ENCODE measurements around the gene MMS22L.
A peak's percentile ranks its signal among the peaks of the same experiment; 100 is the strongest.

MMS22L gene, protein sequence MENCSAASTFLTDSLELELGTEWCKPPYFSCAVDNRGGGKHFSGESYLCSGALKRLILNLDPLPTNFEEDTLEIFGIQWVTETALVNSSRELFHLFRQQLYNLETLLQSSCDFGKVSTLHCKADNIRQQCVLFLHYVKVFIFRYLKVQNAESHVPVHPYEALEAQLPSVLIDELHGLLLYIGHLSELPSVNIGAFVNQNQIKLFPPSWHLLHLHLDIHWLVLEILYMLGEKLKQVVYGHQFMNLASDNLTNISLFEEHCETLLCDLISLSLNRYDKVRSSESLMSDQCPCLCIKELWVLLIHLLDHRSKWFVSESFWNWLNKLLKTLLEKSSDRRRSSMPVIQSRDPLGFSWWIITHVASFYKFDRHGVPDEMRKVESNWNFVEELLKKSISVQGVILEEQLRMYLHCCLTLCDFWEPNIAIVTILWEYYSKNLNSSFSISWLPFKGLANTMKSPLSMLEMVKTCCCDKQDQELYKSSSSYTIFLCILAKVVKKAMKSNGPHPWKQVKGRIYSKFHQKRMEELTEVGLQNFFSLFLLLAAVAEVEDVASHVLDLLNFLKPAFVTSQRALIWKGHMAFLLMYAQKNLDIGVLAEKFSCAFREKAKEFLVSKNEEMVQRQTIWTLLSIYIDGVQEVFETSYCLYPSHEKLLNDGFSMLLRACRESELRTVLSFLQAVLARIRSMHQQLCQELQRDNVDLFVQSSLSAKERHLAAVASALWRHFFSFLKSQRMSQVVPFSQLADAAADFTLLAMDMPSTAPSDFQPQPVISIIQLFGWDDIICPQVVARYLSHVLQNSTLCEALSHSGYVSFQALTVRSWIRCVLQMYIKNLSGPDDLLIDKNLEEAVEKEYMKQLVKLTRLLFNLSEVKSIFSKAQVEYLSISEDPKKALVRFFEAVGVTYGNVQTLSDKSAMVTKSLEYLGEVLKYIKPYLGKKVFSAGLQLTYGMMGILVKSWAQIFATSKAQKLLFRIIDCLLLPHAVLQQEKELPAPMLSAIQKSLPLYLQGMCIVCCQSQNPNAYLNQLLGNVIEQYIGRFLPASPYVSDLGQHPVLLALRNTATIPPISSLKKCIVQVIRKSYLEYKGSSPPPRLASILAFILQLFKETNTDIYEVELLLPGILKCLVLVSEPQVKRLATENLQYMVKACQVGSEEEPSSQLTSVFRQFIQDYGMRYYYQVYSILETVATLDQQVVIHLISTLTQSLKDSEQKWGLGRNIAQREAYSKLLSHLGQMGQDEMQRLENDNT

DNA sequence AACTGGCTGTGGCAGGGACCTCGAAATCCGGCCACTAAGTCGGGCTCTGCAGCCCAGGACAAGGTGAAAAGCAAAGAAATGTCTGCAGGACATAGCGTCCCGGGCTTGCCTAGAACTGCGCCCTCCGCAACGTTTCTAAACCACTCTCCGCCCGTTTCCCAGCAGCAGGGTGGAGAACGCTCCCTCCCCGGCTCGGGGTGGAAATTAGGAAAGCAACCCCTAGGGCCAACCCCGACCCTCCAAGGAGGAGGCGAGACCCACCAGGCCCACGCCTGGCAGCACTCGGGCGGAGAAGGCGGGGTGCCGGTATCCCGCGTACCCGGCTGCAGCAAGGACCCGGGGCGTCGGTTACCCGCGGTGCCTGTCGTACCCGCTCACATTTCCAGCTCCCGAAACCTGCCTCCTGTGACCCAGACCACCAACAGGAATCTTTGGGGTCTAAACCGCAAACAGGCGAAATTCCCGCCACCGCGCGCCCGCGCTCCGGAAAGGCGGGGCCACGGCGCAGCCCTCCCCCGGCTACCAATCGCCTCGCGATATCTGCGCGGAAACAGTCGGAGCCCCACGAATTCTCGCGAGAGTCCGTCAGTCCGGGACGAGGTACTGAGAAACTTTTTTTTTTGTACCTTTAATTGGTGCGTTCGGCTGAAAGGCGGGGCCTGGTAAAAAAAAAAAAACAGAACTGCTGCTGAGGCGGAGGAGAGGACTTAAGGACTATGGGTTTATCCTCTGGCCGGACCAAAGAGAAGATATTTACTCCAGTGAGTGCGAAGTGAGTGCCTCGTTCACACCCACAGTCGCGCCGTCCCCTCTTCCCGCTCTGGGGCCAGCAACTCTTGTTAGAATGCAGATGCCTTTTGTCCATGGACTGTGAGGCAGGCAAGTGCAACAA is at the start of gene MMS22L:
MMS22L (minus strand) TSS at position 491 of the 892 bp plus-strand sequence. CDS start 739 bp downstream, outside the sequence.
- DNase-seq: peak; percentile 96

DNA sequence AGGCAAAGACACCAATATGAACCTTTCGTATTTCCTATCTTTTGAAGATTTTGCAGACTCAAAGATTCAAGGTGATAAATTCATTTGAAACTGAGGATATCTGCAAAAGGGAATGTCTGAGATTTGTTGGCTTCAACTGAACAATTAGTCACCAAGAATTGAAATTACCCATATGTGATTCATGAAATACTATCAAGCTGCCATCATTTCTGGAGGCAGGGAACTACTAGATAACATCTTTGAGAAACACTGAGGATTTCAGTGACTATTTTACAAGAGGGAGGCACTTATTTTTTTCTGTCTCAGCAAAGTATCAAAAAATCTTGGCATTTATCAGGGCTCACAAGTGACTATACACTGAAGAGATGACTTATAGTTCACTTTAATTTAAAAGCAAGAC is 39.8 kb upstream of the MMS22L start:
- no peak for DNase-seq

DNA sequence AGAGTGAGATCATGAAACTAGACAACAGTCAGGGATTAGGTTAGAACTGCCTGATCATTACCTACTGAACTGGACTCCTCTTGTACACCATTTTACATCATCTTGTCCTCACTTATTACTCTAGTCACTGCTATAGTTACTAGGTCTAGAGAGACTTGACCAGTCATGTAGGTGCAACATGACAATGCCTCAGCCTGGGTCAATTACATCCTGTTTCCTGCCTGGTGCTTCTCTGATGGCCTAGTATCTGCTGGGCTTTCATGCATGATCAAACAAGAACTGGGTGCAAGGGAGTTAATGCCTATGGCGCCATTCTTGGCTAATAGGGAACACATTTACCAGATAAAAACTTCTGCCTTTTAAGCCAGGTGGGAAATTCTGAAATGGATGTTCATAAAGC is 39.2 kb upstream of the MMS22L start:
- DNase-seq: no peak

DNA sequence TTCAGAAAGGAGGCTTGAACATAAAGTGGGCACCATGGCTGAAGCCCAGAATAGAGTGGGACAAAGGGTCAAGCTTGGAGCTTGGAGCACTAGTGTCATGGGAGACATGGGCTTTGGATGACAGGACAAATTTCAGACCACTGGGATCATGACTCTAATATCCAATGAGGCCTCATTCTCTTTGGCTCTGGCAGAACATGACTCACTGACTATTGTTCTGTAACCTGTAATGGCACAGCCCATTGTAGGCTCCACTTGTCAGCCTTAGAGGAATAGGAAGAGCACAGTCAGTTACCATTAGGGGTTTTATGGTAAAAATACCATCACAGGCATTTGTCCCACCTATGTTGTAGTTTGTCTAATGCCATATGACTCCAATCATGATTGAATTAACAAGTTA is 34.0 kb upstream of the MMS22L start:
- no peak for DNase-seq

DNA sequence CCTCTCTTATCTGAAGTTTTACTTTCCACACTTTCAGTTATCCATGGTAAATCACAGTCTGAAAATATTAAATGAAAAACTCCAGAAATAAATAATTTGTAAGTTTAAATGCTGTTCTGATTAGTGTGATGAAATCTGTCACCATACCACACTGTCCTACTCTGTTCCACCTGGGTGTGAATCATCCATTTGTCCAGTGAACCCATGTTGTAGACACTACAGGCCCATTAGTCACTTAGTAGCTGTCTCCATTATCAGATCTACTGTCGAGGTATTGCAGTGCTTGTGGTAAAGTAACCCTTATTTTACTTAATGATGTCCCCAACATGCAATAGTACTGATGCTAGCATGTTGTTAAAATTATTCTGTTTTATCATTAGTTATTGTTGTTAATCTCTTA is 29.2 kb upstream of the MMS22L start:
- DNase-seq: no peak

DNA sequence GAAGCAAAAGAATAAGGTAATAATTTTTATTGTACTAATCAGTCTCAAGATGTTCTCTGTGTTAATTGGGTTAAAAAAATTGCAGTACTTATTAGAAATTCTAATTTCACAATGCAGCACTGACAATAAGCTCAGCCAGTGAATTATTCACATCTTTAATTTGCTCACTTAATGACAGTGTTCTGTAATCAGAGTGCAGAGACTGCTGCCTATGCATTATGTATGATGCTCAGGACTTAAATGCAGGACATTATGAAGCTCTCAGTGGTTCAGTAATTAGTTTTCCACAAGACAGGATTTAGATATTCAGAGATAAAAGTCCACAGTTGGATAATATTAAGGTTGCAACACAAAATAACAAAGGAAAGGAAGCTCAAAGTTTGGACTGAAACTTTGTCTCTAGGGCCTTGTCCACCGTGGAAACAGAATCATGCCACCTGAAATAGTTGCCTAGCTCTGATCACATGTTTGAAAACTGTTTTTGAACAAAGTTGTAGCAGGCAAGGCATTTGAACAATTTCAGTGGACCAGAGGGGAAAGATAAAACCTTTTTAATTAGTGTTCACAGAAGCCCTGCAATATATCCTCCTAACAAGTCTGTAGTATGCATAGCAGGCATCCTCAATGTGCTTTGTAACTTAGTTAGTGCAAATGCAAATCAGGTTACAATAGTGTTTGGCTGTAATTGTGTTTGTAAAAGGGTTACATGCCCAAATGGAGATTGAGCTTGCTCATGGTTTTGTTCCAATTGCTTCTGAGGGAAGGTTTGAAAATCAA is 23.7 kb upstream of the MMS22L start:
- DNase-seq: no peak

DNA sequence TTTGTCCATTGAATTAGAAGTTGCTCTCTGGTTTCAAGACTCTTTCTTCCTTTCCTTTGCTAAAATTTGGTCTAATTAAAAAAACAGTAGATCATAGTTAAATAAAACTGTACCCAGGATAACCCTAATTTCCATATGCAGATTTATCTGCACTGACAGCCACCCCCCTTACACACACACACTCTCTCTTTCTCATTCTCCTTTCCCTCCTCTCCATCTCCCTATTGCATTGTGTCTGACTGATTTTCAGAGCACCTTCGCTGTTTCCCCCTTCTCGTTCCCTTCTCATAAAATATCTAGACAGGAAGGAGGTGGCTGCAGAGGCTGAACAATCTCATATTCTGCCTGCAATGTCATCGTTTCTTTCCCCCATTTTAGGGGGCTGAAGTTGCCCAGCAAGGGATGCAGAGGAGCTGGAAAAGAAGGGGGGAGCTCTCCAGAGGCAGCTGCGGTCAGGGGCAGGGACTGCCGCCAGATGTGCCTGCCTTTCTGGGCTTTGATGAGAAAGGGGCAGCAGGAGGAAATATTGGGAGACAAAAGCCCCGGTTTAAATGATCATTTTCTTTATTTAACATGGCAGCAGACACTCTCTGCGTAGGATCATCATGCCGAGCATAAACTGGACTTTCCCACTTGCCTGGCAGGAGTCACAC is 22.5 kb upstream of the MMS22L start:
- no peak for DNase-seq

DNA sequence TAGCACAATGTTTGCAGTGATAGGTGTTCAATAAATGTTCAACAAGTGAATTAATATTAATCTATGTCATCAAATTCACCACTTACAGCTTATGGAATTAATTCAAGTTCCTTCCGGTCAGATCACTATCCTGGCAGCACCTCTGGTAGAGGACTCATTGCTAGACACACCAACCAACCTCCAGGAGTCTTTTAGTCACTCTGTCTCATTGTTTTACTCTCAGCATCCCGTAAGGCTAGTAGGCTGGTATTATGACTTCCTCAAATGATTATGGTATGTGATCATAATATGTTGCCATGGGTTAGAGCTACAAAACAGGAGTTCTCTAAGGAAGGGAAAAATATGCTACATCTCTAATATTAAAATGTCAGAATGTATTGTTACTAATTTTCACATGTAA is 21.7 kb upstream of the MMS22L start:
- no peak for DNase-seq

DNA sequence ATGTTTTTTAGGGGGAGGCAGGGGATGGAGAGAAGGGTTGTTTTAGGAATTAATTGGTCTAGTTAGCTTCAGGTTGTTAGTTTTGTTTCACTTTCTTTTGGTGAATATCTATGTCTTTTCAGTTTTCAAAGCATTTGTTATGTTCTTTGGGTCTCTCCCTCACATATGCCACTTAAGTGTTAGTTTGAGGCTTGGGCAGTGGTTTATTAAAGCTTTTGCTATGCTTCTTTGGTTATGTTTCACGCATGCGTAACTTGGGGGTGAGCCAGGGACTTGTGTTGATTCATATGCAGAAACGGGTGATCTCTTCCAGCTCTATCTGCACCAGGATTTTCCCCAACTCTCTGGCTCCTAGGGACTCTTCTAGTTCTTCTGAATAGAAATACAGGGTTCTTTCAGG is 11.4 kb upstream of the MMS22L start:
- no peak for DNase-seq

DNA sequence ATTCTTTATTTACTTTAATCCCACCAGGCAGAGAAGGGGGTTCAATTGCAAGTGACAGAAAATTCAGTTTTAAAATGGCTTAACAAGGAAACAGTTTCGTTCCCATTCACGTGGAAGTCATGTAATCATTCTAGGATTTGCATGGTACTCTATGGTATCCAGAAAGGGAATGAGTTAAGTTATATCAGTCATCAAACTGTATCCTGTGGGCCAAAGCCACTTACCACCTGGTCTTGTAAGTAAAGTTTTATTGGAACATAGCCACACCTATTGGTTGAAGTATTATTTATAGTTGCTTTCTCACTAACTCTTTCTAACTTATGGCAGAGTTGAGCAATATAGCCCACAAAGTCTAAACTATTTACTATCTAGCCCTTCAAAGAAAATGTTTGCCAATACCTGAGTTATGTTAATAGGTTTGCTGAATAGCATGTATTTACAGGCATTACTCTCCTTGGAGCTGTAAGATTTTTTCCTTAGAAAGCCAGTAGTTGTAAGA is 10.2 kb upstream of the MMS22L start:
- no peak for DNase-seq

DNA sequence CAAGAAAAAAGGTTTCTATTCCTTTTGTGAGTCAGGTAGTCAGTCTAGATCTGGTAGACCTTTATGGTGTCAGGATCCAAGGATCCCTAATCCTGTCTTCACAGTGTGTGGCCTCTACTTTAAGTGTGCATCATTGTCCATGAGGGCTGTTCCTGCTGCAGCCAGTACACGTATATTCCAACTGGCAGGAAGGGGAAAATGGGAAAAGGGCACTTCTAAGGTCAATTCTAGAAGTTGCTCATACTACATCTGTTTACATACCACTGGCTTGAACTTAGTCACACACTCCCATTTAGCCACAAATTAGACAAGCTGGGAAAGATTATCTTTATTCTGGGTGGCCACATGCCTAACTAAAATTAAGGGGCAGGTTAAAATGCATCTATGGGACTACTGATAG is 9.7 kb upstream of the MMS22L start:
- DNase-seq: no peak

DNA sequence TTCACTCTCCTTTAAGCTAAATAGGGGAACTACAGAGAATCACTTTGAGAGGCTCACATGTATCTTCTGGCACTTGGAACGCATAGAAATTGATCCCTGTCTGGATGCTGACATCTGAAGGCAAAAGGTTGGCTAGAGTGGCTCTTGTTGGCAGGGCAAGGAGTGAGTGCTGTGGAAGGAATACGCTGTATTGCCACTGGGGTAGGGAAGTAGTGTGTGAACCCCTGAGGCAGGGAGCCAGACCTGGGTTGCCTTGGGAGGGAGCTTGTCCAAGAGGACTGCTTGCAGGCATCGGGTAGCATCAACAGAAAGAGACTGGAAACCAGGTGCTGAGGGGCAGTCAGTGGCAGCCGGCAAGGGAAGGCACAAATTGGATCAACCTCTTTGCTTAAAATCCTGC is 8.9 kb upstream of the MMS22L start:
- DNase-seq: no peak

DNA sequence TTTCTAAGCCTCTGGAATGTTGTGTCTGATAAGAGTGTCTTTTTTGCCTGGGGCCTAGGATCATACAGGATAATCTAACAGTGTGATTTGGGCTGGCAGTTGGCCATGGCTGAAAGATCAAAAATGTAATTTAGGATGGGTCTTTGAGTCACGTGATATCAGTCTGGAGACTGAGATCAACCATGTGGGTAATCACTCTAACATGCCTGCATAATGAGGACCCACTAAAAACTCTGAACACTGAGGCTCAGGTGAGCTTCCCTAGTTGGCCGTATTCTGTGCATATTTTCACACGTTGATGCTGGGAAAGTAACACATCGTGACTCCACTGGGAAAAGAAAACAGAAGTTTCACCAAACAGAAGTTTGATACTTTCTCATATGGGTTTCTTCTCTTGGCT is 6.3 kb upstream of the MMS22L start:
- DNase-seq: no peak

DNA sequence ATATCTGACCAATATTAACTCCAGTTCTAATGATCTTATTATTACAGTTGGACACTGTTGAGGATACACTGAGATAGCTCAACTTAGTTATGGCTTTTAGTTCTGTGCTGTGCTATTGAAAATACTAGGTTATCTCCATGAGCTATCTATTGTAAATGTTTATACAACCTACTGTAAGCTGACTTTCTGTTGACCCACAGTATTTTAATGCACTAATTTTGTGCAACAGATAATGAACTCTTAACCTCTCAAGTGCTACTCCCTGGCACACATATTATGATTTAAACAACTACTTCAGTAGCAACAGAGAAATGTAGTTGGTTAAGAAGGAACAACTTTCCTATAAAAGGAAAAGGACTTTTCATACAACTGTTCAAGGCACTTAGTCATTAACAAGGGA is 5.2 kb upstream of the MMS22L start:
- DNase-seq: no peak

DNA sequence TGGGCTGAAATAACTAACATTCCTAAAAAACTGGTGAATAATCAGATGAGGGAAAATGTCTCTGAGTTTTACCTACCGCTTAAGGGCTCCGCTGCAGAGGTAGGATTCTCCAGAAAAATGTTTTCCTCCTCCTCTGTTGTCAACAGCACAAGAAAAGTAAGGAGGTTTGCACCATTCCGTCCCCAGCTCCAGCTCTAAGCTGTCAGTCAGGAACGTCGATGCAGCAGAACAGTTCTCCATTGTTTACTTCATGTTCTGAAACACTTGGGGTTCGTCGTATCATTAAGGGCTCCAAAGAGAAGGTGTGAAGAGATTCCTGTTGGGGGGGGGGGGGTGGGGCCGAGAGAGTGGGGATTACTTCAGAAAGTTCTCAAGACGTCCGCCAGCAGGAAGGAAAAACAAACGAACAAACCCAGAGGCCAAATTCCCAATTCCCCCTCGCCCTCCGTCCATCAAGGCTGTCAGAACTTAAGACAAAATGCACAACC is 734 bp downstream of the MMS22L start:
- peak; percentile 5 for DNase-seq

DNA sequence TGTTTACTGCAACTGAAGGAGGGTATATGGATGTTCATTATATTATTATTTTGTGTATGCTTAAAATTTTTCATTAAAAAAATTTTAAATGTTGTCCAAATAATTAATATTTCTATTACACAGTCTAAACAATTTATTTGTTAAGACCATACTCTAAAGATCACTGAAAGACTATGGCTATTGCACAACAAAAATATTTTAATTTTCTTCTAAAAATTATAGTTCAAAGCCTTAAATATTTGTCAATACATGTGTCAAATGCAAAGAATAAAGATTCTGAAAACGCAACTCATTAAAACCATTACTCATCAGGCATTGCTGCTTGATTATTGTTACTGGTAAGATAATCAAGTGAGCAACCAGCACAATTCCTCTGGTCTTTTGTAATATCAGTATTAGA is 2.2 kb downstream of the MMS22L start:
- no peak for DNase-seq

DNA sequence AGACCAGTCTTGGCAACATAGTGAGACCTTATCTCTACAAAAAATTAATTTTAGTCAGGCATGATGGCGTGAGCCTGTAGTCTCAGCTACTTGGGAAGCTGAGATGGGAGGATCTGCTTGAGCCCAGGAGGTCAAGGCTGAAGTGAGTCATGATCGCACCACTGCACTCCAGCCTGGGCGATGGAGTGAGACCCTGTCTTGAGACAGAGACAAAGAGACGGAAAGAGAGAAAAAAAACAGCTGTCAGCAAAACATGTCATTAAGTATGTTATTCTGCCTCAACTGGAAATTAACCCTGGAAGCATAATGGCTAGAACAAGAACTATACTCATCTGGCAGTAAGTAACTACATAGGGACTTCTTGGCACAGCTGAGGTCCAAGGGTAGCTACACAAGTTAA is 7.2 kb downstream of the MMS22L start:
- no peak for DNase-seq

DNA sequence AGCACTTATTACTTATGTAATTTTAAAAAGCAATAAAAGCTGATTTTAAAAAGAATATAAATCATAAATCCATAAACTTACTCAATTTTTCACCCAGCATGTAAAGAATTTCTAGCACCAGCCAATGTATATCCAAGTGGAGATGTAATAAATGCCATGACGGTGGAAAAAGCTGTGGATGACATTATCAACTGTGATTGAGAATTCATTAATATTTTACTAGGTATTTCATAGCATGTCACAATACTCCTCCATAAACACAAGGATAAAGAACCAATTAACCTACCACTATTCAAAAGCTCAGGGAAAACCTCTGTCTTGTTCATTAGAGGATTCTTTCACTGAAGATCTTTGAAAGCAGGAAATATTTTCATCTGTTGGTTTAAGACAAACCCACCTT is 13.2 kb downstream of the MMS22L start:
- DNase-seq: no peak

DNA sequence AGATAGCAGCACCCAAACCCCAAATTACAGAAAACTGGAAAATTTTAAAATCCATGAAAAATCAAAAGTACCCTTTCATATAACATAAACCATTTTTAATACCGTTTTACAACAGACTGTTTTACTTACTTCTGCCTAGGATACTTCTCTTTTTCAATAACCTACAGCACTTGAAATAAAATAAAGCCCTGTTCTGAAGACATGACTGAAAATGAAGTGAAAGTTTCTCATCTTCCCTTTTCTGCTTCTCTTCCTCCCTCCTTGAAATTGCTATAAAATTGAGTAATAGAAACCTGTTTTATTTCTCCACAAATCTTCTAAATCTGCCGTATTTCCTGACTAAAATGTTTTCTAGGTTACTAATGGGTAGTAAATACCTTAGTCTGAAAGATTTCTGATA is 20.3 kb downstream of the MMS22L start:
- DNase-seq: peak; percentile 57

DNA sequence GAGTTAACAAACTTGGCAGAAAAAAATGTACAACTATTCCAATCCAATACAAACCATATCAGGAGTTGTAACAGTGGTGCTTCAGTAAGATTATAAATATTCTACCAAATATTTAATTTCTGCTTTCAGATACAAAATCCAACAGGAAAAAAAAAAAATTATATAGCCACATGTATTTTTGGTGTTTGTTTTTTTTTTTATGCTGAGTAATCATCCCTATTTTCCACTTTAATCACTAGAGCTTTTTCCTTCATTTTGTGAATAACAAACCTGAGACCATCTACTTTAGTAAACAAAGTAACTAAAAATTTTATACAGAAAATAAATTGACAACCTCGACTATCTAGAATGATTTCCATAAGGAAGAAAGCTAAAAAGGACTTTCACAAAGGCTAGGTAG is 36.2 kb downstream of the MMS22L start:
- no peak for DNase-seq

DNA sequence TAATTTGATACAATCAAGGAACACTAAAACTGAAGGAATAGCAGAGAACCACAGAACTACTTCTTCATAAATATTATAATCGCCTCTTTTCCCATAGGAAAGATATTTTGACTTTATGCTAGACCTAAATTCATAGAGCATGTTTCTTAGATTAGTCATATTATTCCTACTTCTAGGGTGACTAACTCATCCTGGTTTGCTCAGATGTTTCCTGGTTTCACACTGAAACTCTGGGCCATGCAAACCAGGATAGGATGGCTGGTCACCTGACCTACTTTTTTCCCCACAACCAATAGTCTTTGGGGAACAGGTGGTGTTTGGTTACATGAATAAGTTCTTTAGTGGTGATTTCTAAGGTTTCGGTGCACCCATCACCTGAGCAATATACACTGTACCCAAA is 42.8 kb downstream of the MMS22L start:
- DNase-seq: no peak

Data from inflammatory macrophage treated with lipopolysaccharide for 4 hours (primary cell).